ENCODE data around the gene CNTNAP1.
A peak's percentile ranks its signal among the peaks of the same experiment; 100 is the strongest.
"Not testable (repeated sequence)": the region's sequence is repeated elsewhere in the genome, so short reads cannot be mapped to it uniquely, and the experiment has no call there.

The CNTNAP1 gene

GRCh38 chr17:42657824-42658588 lies 24.3 kb upstream of the CNTNAP1 start:
- peaks cover 0 to 13% (median 7%) of the 10 kb centered on the region in 5 donors for H3K36me3 ChIP-seq (ENCODE audit: control insufficient read depth in 5 of 5, insufficient read depth in 5 of 5, low read length in 5 of 5)
- H3K9ac ChIP-seq (ENCODE audit: low read length in 5 of 5): no peak overlapping the region
- no peaks in the 10 kb centered on the region for H3K9me3 ChIP-seq (ENCODE audit: control insufficient read depth in 5 of 5, low read length in 5 of 5)
- H3K27ac ChIP-seq (ENCODE audit: low read depth, low read length): no peak overlapping the region
- no peak overlapping the region for H3K4me3 ChIP-seq (ENCODE audit: low read depth in 1 of 5, low read length in 5 of 5)
- H3K4me1 ChIP-seq (ENCODE audit: control insufficient read depth in 5 of 5, insufficient read depth in 5 of 5, low read length in 5 of 5): peaks cover 0 to 38% (median 30%) of the 10 kb centered on the region in 5 donors
- no peaks in the 10 kb centered on the region for H3K27me3 ChIP-seq (ENCODE audit: control insufficient read depth in 5 of 5, insufficient read depth in 4 of 5, low read length in 5 of 5)

- Histone ChIP-seq H3K4me3 (ENCODE audit: low read depth in 1 of 5, low read length in 5 of 5) (peak within 1 kb of the TSS; percentile 78 to 83 (median 81)), H3K9me3 (ENCODE audit: control insufficient read depth in 5 of 5, low read length in 5 of 5) (no peaks in the 10 kb centered on the region), H3K9ac (ENCODE audit: low read length in 5 of 5) (peak within 1 kb of the TSS; percentile 16 to 76 (median 75)), H3K4me1 (ENCODE audit: control insufficient read depth in 5 of 5, insufficient read depth in 5 of 5, low read length in 5 of 5) (peaks cover 0 to 25% (median 19%) of the 10 kb centered on the region in 5 donors), H3K27ac (ENCODE audit: low read depth, low read length) (no peak within 1 kb of the TSS), H3K27me3 (ENCODE audit: control insufficient read depth in 5 of 5, insufficient read depth in 4 of 5, low read length in 5 of 5) (no peaks in the 10 kb centered on the region), H3K36me3 (ENCODE audit: control insufficient read depth in 5 of 5, insufficient read depth in 5 of 5, low read length in 5 of 5) (peaks cover 2 to 17% (median 9%) of the 10 kb centered on the region in 5 donors)
Observed at GRCh38 chr17:42659079-42659931, 23.0 kb upstream of the CNTNAP1 start, which contains the start of gene TUBG2. Gene TUBG2 (plus strand): TSS chr17:42659284. CDS start chr17:42659504, 220 bp downstream.

- Histone ChIP-seq H3K4me3 (ENCODE audit: low read depth in 1 of 5, low read length in 5 of 5) (peak overlapping the region in 3 of 5 donors; percentile 78 to 83 (median 79)), H3K36me3 (ENCODE audit: control insufficient read depth in 5 of 5, insufficient read depth in 5 of 5, low read length in 5 of 5) (peaks cover 3 to 17% (median 11%) of the 10 kb centered on the region in 5 donors), H3K9ac (ENCODE audit: low read length in 5 of 5) (peak overlapping the region in 2 of 5 donors; percentile 75 to 76), H3K4me1 (ENCODE audit: control insufficient read depth in 5 of 5, insufficient read depth in 5 of 5, low read length in 5 of 5) (peaks cover 0 to 23% (median 16%) of the 10 kb centered on the region in 5 donors)
- not testable (repeated sequence) for H3K27ac ChIP-seq (ENCODE audit: low read depth, low read length); H3K27me3 ChIP-seq (ENCODE audit: control insufficient read depth in 5 of 5, insufficient read depth in 4 of 5, low read length in 5 of 5); H3K9me3 ChIP-seq (ENCODE audit: control insufficient read depth in 5 of 5, low read length in 5 of 5)
Observed at GRCh38 chr17:42659932-42660274, 22.4 kb upstream of the CNTNAP1 start.

- Histone ChIP-seq H3K9ac (ENCODE audit: low read length in 5 of 5) (no peak overlapping the region), H3K36me3 (ENCODE audit: control insufficient read depth in 5 of 5, insufficient read depth in 5 of 5, low read length in 5 of 5) (peaks cover 3 to 22% (median 16%) of the 10 kb centered on the region in 5 donors), H3K27me3 (ENCODE audit: control insufficient read depth in 5 of 5, insufficient read depth in 4 of 5, low read length in 5 of 5) (no peaks in the 10 kb centered on the region), H3K9me3 (ENCODE audit: control insufficient read depth in 5 of 5, low read length in 5 of 5) (no peaks in the 10 kb centered on the region), H3K27ac (ENCODE audit: low read depth, low read length) (no peak overlapping the region), H3K4me3 (ENCODE audit: low read depth in 1 of 5, low read length in 5 of 5) (no peak overlapping the region), H3K4me1 (ENCODE audit: control insufficient read depth in 5 of 5, insufficient read depth in 5 of 5, low read length in 5 of 5) (peaks cover 0 to 29% (median 24%) of the 10 kb centered on the region in 5 donors)
Observed at GRCh38 chr17:42660692-42661345, 21.5 kb upstream of the CNTNAP1 start.

GRCh38 chr17:42665581-42666001 lies 16.7 kb upstream of the CNTNAP1 start:
- no peak overlapping the region for H3K9ac ChIP-seq (ENCODE audit: low read length in 5 of 5)
- H3K9me3 ChIP-seq (ENCODE audit: control insufficient read depth in 5 of 5, low read length in 5 of 5): no peaks in the 10 kb centered on the region
- H3K36me3 ChIP-seq (ENCODE audit: control insufficient read depth in 5 of 5, insufficient read depth in 5 of 5, low read length in 5 of 5): peaks cover 3 to 59% (median 52%) of the 10 kb centered on the region in 5 donors
- H3K4me3 ChIP-seq (ENCODE audit: low read depth in 1 of 5, low read length in 5 of 5): no peak overlapping the region
- peaks cover 4 to 41% (median 34%) of the 10 kb centered on the region in 5 donors for H3K4me1 ChIP-seq (ENCODE audit: control insufficient read depth in 5 of 5, insufficient read depth in 5 of 5, low read length in 5 of 5)
- H3K27me3 ChIP-seq (ENCODE audit: control insufficient read depth in 5 of 5, insufficient read depth in 4 of 5, low read length in 5 of 5): no peaks in the 10 kb centered on the region
- peak overlapping the region; percentile 10 for H3K27ac ChIP-seq (ENCODE audit: low read depth, low read length)

- H3K27me3 ChIP-seq (ENCODE audit: control insufficient read depth in 5 of 5, insufficient read depth in 4 of 5, low read length in 5 of 5); H3K9ac ChIP-seq (ENCODE audit: low read length in 5 of 5); H3K9me3 ChIP-seq (ENCODE audit: control insufficient read depth in 5 of 5, low read length in 5 of 5); H3K4me3 ChIP-seq (ENCODE audit: low read depth in 1 of 5, low read length in 5 of 5): not testable (repeated sequence)
- peaks cover 4 to 40% (median 34%) of the 10 kb centered on the region in 5 donors for H3K4me1 ChIP-seq (ENCODE audit: control insufficient read depth in 5 of 5, insufficient read depth in 5 of 5, low read length in 5 of 5)
- peak overlapping the region; percentile 79 for H3K27ac ChIP-seq (ENCODE audit: low read depth, low read length)
- H3K36me3 ChIP-seq (ENCODE audit: control insufficient read depth in 5 of 5, insufficient read depth in 5 of 5, low read length in 5 of 5): peaks cover 3 to 65% (median 58%) of the 10 kb centered on the region in 5 donors
Observed at GRCh38 chr17:42666126-42666525, 16.2 kb upstream of the CNTNAP1 start.

GRCh38 chr17:42667088-42667951 lies 15.0 kb upstream of the CNTNAP1 start:
- Histone ChIP-seq H3K9ac (ENCODE audit: low read length in 5 of 5) (no peak overlapping the region), H3K36me3 (ENCODE audit: control insufficient read depth in 5 of 5, insufficient read depth in 5 of 5, low read length in 5 of 5) (peaks cover 3 to 68% (median 61%) of the 10 kb centered on the region in 5 donors)

GRCh38 chr17:42669705-42669976 lies 12.7 kb upstream of the CNTNAP1 start:
- H3K4me3 ChIP-seq (ENCODE audit: low read depth in 1 of 5, low read length in 5 of 5): no peak overlapping the region
- no peaks in the 10 kb centered on the region for H3K27me3 ChIP-seq (ENCODE audit: control insufficient read depth in 5 of 5, insufficient read depth in 4 of 5, low read length in 5 of 5)
- no peak overlapping the region for H3K9ac ChIP-seq (ENCODE audit: low read length in 5 of 5)
- H3K27ac ChIP-seq (ENCODE audit: low read depth, low read length): no peak overlapping the region
- H3K9me3 ChIP-seq (ENCODE audit: control insufficient read depth in 5 of 5, low read length in 5 of 5): no peaks in the 10 kb centered on the region
- peaks cover 8 to 67% (median 50%) of the 10 kb centered on the region in 5 donors for H3K4me1 ChIP-seq (ENCODE audit: control insufficient read depth in 5 of 5, insufficient read depth in 5 of 5, low read length in 5 of 5)
- peaks cover 0 to 77% (median 66%) of the 10 kb centered on the region in 5 donors for H3K36me3 ChIP-seq (ENCODE audit: control insufficient read depth in 5 of 5, insufficient read depth in 5 of 5, low read length in 5 of 5)

More at GRCh38 chr17:42667088-42667951, 15.0 kb upstream of the CNTNAP1 start:
- Histone ChIP-seq H3K27ac (ENCODE audit: low read depth, low read length) (peak overlapping the region; percentile 79), H3K4me1 (ENCODE audit: control insufficient read depth in 5 of 5, insufficient read depth in 5 of 5, low read length in 5 of 5) (peaks cover 4 to 44% (median 34%) of the 10 kb centered on the region in 5 donors), H3K9me3 (ENCODE audit: control insufficient read depth in 5 of 5, low read length in 5 of 5) (no peaks in the 10 kb centered on the region), H3K4me3 (ENCODE audit: low read depth in 1 of 5, low read length in 5 of 5) (no peak overlapping the region), H3K27me3 (ENCODE audit: control insufficient read depth in 5 of 5, insufficient read depth in 4 of 5, low read length in 5 of 5) (no peaks in the 10 kb centered on the region)
